H1 (cell line): Measurements from ENCODE around the gene PDE3A. TPM values are rescaled to one million over a fixed set of nuclear protein-coding genes. Genes with fewer than 3 reads are reported as not detected.

Experiments used
- ASH2L ChIP-seq: fragments of 200-600, 300-600 bp; sonication (generic); IDR thresholded peaks from one replicate; pipeline ENCODE4 v1.7.1; 2017; ENCODE audit warnings: low read length
- CHD7 ChIP-seq: fragments of 300-600 bp; sonication (generic); IDR thresholded peaks from 2 replicates; pipeline ENCODE4 v1.7.1; 2012; ENCODE audit warnings: low read length, moderate library complexity, mild to moderate bottlenecking, inconsistent platforms; ENCODE audit not compliant: insufficient replicate concordance
- JUN ChIP-seq: IDR thresholded peaks from 2 replicates; pipeline ENCODE4 v1.6.1; 2011; ENCODE audit warnings: low read depth, mild to moderate bottlenecking, improper control_type of control experiment, low read length
- MAX ChIP-seq: IDR thresholded peaks from 2 replicates; pipeline ENCODE4 v1.6.1; 2012; ENCODE audit warnings: inconsistent platforms
- RNF2 ChIP-seq: fragments of 200-900, 300-1000 bp; sonication (generic); IDR thresholded peaks from 2 replicates; pipeline ENCODE4 v1.7.1; 2016; ENCODE audit warnings: borderline replicate concordance, low read depth, mild to moderate bottlenecking, antibody characterized with exemption, low read length; ENCODE audit not compliant: poor library complexity, severe bottlenecking; ENCODE audit errors: missing control alignments
- TBP ChIP-seq: IDR thresholded peaks from 2 replicates; pipeline ENCODE4 v1.6.1; 2011; ENCODE audit warnings: low read depth, low read length, improper control_type of control experiment
- polyA plus RNA-seq, 7 experiments: library from polyadenylated mRNA; depleted of rRNA in 3 of 7; stranded (reverse) in 5 of 7; unstranded in 2 of 7; fragments of >200 nt in 5 of 7; fragments of 200-250 nt in 2 of 7; gene quantifications; 1 replicate in 5 of 7; 2 replicates in 1 of 7; 4 replicates in 1 of 7; pipeline versions ENCODE4 v1.2.1 to v1.2.3, GENCODE V29; 2011 to 2013; ENCODE audit warnings: missing spikeins in 2 of 7, mixed read lengths in 2 of 7
- total RNA-seq: library from RNA; stranded (reverse); fragmentation: NEBNext Ultra II Directional; extraction: Animal tissue kit (Norgen Biotek cat#: 25700); gene quantifications from 2 replicates; pipeline ENCODE4 v1.2.1, GENCODE V29; 2021

Gene PDE3A
- total and polyA plus RNA-seq, 2 of the 8 experiments (the other 6 are each of a cell fraction or from before 2014, with no cell fraction given) = 1.4 to 3.4 TPM

- TF ChIP-seq CHD7 (no peak), ASH2L (no peak), TBP (no peak), JUN (no peak), RNF2 (no peak), MAX (no peak)
Observed at GRCh38 chr12:20451761-20452160, 83.4 kb downstream of the PDE3A start (continued).
